Measurements from ENCODE around the gene FN1.

DNA sequence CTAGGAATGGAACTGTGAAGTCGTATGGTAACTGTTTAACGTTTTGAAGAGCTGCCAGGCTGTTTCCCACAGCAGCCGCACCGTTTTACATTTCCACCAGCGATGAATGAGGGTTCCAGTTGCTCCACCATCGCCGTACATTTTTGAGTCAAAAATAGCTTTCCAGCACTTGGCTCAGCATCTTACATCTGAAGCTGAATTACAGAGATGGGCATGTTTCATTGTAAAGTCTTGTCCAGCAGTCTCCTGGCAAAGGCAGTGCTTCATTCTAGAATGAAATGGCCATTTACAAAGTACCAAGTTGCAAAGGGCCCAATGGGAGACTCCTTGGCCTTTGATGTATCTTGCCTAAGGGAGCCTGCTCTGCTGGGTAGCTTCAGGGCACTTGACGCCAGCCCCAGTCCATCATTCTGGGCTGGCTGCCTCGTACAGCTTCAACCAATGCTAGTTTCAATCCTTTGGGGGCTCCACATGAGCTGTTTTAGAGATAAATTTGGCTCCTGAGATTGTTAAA lies 78.9 kb downstream of the FN1 start:
- TF ChIP-seq CEBPB (IDR thresholded peaks at IDR 0.05; ENCODE audit: low read depth, low read length) (no peak), TCF12 (IDR thresholded peaks at IDR 0.05; ENCODE audit: low read depth, low read length) (no peak), GTF2F1 (IDR thresholded peaks at IDR 0.05; ENCODE audit: borderline replicate concordance, low read depth, low read length) (no peak), TAF1 (IDR thresholded peaks at IDR 0.05; ENCODE audit: low read depth, low read length) (no peak), POLR2A (IDR thresholded peaks at IDR 0.05; ENCODE audit: control extremely low read depth in 1 of 2, low read depth in 2 of 2, low read length in 2 of 2) (no peak), GABPA (IDR thresholded peaks at IDR 0.05; ENCODE audit: borderline replicate concordance, insufficient read depth, low read length) (no peak), EZH2 (IDR thresholded peaks at IDR 0.05; ENCODE audit: low read depth, low read length, severe bottlenecking) (no peak), RFX5 (IDR thresholded peaks at IDR 0.05; ENCODE audit: borderline replicate concordance, low read depth, low read length) (no peak), SRF (IDR thresholded peaks at IDR 0.05; ENCODE audit: low read depth, low read length) (no peak), SP1 (IDR thresholded peaks at IDR 0.05; ENCODE audit: low read depth, low read length) (no peak), RAD21 (IDR thresholded peaks at IDR 0.05 in 1 of 2, conservative IDR thresholded peaks at IDR 0.05 in 1 of 2; ENCODE audit: low read depth in 2 of 2, low read length in 2 of 2) (no peak)
- TF ChIP-seq, protein P1, sequence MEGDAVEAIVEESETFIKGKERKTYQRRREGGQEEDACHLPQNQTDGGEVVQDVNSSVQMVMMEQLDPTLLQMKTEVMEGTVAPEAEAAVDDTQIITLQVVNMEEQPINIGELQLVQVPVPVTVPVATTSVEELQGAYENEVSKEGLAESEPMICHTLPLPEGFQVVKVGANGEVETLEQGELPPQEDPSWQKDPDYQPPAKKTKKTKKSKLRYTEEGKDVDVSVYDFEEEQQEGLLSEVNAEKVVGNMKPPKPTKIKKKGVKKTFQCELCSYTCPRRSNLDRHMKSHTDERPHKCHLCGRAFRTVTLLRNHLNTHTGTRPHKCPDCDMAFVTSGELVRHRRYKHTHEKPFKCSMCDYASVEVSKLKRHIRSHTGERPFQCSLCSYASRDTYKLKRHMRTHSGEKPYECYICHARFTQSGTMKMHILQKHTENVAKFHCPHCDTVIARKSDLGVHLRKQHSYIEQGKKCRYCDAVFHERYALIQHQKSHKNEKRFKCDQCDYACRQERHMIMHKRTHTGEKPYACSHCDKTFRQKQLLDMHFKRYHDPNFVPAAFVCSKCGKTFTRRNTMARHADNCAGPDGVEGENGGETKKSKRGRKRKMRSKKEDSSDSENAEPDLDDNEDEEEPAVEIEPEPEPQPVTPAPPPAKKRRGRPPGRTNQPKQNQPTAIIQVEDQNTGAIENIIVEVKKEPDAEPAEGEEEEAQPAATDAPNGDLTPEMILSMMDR (IDR thresholded peaks at IDR 0.05; ENCODE audit: control extremely low read depth in 1 of 3, insufficient read depth in 1 of 3, low read depth in 1 of 3, low read length in 3 of 3): no peak
